Urinary bladder (tissue), 4 donors: Measurements from ENCODE around the gene NFATC1. TPM values are rescaled to one million over a fixed set of nuclear protein-coding genes. Genes with fewer than 3 reads are reported as not detected.
"Not testable (repeated sequence)": the region's sequence is repeated elsewhere in the genome, so short reads cannot be mapped to it uniquely, and the experiment has no call there.

Experiments used
- DNase-seq: peaks from one replicate; pipeline ENCODE4 v3.0.0-alpha.2; 2015; ENCODE audit errors: extremely low spot score
- H3K27ac ChIP-seq: one replicate; pipeline ENCODE4 v1.5.1; 2013; ENCODE audit warnings: low read depth, mild to moderate bottlenecking, moderate library complexity
- H3K36me3 ChIP-seq: one replicate; pipeline ENCODE4 v1.6.1; 2013; ENCODE audit warnings: mild to moderate bottlenecking, moderate library complexity; ENCODE audit not compliant: insufficient read depth
- H3K4me1 ChIP-seq: one replicate; pipeline ENCODE4 v1.6.1; 2013; ENCODE audit warnings: mild to moderate bottlenecking, moderate library complexity; ENCODE audit not compliant: insufficient read depth
- H3K4me3 ChIP-seq: one replicate; pipeline ENCODE4 v1.5.1; 2013; ENCODE audit warnings: low read depth, low read length
- WGBS: extraction: QIAGEN DNeasy Blood & Tissue Kit; methylation state at CpG from one replicate; pipeline ENCODE4 v1.1.7; 2013; 5-methylcytosine and 5-hydroxymethylcytosine counted together
- polyA plus RNA-seq: library from polyadenylated mRNA; stranded (reverse); fragments of 200-250 nt; gene quantifications from one replicate; pipeline ENCODE4 v1.2.3, GENCODE V29; 2013
- total RNA-seq: library from RNA; depleted of rRNA; stranded (reverse); fragments of >200 nt; gene quantifications from one replicate; pipeline ENCODE4 v1.2.3, GENCODE V29; 2014
- donor health status: healthy with polysubstance abuse.
- donor health status: healthy.

NFATC1 gene
- total and polyA plus RNA-seq, 2 donors, result 8.5 to 11.3 TPM

DNA sequence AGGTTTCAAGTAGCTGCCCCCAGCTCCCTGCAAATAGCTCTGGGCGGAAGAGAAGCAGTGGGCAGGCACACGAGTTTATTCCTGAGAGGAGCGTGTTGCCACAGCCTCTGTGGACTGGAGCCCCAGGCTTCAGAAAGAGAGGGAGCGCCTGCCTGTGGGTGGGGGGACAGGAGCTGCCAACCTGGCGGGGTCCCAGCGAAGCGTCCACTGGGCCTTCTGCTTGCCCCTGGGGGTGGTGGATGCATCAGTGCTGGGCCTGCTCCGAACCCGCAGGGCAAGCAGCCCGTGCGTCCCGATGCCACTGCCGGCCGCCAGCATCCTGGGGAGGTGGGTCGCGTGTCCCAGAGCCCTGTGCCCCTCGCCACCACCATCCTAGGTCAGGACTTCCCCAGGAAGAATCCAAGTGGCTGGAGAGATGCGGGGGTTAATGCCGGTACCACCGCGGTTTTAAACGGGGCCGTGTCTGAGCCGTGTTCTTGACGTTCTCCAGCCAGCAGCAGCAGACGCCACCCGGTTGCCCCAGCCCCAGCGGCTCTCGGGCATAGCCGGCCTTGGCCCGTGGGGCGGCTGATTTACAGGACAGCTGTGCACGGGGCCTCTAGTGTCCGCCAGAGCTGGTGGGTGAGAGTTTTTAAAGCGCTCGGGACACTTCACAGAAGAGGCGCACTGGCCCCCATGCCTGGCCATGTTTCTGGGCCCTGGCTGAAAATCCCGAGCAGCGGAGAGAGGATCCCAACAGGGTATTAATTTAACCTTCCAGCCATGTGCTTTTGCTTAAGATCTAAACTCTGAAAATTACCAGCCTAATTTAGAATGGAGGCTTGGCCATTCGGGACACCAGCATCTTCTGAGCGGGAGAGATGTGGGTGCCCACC, 84.7 kb downstream of the NFATC1 start:
- H3K36me3 ChIP-seq, result no peaks in the 10 kb centered on the region
- H3K27ac ChIP-seq, result no peak overlapping the region
- no peaks in the 10 kb centered on the region for H3K4me1 ChIP-seq
- no peak for DNase-seq
- no peak overlapping the region for H3K4me3 ChIP-seq
- WGBS, result 87% methylated on average over 41 of the region's 41 CpGs

DNA sequence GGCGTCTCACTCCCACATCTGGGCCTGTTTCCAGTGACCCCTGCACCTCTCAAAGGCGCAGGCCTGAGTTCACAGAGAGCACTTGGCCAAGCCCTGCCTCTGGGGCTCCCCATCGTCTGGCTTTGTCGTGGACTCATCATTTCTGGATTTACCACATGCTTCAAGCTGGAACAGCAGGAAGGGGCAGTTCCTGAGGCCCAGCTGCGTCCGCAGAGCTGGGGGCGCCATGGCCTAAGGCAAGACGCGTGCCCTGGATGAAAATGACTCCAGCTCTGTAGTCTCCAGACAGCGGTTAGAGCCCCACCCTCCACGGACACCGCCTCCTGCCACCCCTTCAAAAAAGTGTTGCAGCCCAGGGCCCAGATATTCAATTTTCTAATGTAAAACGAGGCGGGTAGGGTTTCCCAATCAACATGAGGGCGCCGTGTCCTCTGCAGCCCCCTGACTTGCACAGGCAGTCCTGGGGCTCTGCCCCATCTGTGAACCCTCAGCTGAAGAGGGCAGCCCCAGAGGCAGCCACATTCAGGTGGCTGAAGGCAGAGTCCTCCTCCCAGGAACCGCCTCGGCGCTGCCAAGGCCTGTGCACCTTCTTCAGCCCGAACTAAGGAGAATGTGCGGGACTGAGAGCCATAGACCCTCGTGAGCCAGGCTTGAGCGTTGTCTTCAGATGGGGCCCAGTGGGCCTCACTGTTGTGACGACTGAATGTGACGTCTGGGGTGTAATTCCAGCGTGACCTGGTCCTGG, 85.5 kb downstream of the NFATC1 start:
- 88% methylated on average over 26 of the region's 26 CpGs for WGBS
- Histone ChIP-seq H3K4me1 (no peaks in the 10 kb centered on the region), H3K36me3 (no peaks in the 10 kb centered on the region), H3K27ac (no peak overlapping the region), H3K4me3 (no peak overlapping the region)
- no peak for DNase-seq

DNA sequence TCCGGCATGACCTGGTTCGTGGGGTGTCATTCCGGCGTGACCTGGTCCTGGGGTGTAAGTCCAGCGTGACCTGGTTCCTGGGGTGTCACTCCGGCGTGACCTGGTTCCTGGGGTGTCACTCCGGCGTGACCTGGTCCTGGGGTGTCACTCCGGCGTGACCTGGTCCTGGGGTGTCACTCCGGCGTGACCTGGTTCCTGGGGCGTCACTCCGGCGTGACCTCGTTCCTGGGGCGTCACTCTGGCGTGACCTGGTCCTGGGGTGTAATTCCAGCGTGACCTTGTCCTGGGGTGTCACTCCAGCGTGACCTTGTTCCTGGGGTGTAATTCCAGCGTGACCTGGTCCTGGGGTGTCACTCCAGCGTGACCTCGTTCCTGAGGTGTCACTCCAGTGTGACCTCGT, 87.7 kb downstream of the NFATC1 start:
- not testable (repeated sequence) for DNase-seq, H3K36me3 ChIP-seq, H3K27ac ChIP-seq, H3K4me3 ChIP-seq, H3K4me1 ChIP-seq
- WGBS, result 91% methylated on average over 25 of the region's 25 CpGs

DNA sequence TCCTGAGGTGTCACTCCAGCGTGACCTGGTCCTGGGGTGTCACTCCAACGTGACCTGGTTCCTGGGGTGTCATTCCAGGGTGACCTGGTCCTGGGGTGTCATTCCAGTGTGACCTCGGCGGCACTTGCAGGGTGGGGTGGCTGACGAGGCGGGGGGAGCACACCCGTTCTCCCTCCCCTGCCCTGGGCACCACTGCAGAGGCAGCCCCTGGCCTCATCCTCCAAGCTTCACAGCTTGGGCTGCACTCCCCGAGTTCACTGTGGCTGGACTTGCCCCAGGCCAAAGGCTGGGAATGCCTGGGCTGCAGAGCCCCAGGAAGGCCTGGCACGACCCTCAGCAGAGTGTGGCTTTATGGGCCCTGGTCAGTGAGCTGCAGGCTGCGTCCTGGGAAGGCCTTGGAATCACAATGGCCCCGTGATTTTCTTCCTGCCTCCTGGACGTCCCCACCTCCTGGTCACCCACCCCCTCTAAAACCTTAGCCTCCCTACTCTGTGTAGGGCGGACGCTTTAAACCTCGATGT, 88.3 kb downstream of the NFATC1 start:
- no peak overlapping the region for H3K27ac ChIP-seq
- no peak overlapping the region for H3K4me3 ChIP-seq
- DNase-seq, result no peak
- WGBS, result 90% methylated on average over 15 of the region's 15 CpGs
- no peaks in the 10 kb centered on the region for H3K4me1 ChIP-seq
- H3K36me3 ChIP-seq, result no peaks in the 10 kb centered on the region

DNA sequence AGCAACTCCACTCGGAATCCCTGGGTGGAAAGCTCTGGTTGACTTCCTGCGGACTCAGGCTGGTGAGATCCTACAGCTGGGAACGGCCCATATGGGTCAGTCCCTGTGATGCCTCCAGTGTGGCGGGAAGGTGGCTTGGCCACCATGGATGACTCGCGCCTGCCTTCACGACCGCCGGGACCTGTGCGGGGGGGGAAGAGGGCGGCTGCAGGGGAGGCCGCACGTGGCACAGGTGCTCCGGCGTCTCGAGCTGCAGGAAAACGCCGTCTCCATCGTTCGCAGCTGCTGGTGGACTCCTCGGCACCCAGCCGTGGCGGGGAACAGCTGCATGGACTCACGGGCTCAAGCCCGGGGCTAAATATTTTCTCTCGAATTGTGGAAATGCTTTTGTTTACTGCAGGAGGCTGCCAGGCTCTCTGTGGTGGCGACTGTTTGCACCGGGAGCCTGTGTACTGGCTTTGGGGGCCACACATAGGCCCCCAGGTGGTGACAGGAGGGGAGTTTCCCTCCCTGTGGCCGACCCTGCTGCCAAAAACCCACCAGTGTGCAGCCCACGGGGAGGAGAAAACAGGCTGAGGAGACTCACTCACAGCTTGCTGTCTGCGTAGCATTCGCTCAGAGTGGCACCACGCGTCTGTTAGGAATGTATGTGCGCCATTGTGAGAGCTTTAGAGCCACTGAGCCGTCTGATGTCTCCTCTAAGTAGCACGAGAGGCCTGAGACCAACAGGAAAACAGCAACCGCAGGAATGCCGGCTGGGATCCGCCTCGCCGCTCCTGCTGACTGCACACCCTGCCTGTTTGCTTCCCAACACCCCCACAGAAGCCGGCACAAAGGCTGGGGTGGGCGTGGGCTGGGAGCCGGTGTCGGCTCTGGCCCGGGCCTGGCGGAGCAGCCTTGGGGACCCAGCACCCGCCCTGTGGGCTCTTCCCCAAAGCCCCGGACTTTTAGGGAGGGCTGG, 89.2 kb downstream of the NFATC1 start:
- Histone ChIP-seq H3K36me3 (no peaks in the 10 kb centered on the region), H3K27ac (no peak overlapping the region), H3K4me3 (no peak overlapping the region), H3K4me1 (no peaks in the 10 kb centered on the region)
- DNase-seq, result no peak
- 53% methylated on average over 50 of the region's 50 CpGs for WGBS

DNA sequence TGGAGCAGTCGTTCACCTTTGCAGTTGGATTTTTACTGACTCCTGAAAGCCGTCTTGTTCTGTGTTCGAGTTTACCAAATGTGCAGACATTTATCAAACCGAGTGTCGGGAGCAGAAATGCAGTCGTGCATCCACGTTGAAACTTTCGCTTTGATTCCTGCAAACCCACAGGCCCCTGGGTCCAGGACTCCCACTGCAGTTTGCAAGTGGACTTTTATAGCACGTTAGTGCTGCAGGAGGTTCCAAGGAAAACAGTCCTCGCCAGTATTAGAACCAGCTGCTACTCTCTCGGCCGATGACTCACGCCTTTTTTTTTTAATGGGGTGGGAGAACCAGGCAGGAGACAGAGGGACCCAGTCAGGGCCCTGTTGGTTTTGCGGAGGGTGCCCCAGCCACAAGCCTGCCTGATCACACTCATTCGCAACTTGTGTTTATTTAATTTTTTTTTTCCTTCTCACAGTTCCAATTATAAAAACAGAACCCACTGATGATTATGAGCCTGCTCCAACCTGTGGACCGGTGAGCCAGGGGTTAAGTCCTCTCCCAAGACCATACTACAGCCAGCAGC, 90.1 kb downstream of the NFATC1 start:
- DNase-seq, result no peak
- Histone ChIP-seq H3K4me1 (no peaks in the 10 kb centered on the region), H3K27ac (no peak overlapping the region), H3K36me3 (no peaks in the 10 kb centered on the region), H3K4me3 (no peak overlapping the region)
- 50% methylated on average over 16 of the region's 16 CpGs for WGBS

DNA sequence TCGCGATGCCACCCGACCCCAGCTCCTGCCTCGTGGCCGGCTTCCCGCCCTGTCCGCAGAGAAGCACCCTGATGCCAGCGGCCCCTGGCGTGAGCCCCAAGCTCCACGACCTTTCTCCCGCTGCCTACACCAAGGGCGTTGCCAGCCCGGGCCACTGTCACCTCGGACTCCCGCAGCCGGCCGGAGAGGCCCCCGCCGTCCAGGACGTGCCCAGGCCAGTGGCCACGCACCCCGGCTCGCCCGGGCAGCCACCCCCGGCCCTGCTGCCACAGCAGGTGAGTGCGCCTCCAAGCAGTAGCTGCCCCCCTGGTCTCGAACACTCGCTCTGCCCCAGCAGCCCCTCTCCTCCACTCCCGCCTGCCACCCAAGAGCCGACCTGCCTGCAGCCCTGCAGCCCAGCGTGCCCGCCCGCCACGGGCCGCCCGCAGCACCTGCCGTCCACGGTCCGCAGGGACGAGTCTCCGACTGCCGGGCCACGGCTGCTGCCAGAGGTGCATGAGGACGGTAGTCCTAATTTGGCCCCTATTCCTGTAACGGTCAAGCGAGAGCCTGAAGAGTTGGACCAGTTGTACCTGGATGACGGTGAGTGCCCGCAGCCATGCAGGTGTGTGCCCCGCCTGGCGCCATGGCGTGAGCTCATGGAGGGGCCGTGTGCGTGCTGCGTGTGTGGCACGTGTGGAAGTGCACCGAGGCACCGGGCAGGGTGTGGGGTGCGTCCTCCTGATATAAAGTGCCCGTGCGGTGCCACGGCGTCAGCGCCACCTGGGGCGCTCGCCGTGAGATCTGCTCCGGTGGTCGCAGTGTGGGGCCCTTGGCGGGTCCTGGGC, 90.8 kb downstream of the NFATC1 start:
- Histone ChIP-seq H3K27ac (no peak overlapping the region), H3K4me1 (no peaks in the 10 kb centered on the region), H3K4me3 (no peak overlapping the region), H3K36me3 (no peaks in the 10 kb centered on the region)
- WGBS, result 89% methylated on average over 69 of the region's 69 CpGs
- no peak for DNase-seq

DNA sequence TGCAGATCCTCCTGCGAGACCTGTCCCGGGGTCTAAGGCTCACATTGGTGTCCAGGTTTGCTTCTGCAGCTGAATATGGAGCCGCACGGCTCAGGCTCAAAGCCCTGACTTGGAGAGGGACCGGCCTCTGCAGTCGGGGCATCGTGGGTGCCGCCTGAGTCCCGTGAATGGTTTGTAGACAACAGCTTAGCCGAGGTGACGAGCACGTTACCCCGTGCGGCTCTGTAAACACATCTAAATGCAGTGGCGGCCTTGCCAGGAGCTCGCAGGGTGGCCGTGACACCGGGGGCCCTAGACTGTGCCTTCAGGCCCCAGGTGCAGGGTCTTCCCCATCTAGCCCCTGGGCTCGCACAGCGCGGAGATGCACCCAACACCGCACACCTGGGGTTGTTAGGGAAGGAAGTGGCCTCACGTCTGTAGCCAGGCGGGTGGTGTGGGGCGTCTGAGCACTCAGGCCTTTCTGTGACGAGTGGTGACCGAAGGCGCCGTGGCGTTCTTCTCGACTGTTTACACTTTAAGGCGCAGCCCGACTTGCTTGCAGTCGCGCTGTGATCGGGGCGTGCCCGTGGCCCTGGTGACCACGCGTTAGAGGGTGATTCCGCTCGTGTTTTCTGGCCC, 91.6 kb downstream of the NFATC1 start:
- no peak for DNase-seq
- 97% methylated on average over 42 of the region's 42 CpGs for WGBS
- Histone ChIP-seq H3K36me3 (no peaks in the 10 kb centered on the region), H3K4me1 (no peaks in the 10 kb centered on the region), H3K27ac (no peak overlapping the region), H3K4me3 (no peak overlapping the region)

DNA sequence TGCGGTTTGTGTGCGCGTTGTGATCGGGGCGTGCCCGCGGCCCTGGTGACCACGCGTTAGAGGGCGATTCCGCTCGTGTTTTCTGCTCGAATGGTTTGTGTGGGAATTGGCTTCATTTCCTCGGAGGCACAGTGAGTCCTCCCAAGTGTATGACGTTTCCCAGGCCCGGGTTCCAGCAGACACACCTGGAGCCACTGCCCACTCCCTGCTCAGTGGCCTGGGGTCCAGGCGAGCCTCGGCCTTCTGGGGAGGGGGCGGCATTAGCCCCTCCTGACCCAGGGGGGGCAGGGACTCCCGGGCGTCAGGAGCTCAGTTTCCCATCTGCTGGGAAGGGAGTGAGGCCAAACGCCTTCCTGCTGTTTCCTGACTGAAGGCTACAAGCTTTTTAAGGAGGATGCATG, 92.1 kb downstream of the NFATC1 start:
- Histone ChIP-seq H3K4me3 (no peak overlapping the region), H3K27ac (no peak overlapping the region), H3K4me1 (no peaks in the 10 kb centered on the region), H3K36me3 (no peaks in the 10 kb centered on the region)
- WGBS, result 83% methylated on average over 22 of the region's 22 CpGs
- DNase-seq, result no peak

DNA sequence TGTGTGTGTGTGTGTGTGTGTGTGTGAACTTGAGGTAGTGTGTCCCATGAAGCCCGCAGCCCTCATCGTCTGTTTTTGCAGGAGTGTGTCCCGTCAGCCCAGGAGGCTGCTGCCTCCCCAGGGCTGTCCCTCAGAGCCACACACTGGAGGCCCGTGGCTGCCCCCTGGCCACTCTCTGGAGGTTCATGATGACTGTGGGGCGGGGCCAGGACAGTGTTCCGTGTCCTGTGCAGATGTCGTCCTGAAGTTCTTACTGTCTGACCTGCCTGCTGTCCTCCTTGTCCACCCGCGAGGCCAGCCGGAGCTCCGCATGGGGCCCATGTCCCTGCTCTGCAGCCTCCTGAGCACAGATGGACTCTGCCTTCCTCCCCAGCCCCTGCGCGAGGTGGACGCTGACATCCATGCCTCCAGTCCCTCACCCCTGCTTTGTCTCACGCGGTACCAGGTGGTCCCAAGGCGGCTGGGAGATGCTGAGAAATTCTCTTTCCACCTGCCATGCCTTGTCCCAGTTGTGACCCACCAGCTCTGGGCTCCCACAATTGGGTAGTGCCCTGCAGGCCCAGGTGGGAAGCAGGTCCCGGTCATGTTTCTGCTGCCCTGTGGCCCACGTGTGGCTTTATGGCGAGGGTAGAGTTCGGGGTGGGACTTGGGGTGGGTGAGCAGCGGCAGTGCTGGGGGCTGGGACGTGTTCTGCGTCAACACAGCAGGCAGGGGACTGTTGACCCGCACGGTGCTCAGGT, 92.8 kb downstream of the NFATC1 start:
- no peak overlapping the region for H3K27ac ChIP-seq
- no peaks in the 10 kb centered on the region for H3K4me1 ChIP-seq
- H3K4me3 ChIP-seq, result no peak overlapping the region
- no peaks in the 10 kb centered on the region for H3K36me3 ChIP-seq
- DNase-seq, result no peak
- 90% methylated on average over 26 of the region's 26 CpGs for WGBS

DNA sequence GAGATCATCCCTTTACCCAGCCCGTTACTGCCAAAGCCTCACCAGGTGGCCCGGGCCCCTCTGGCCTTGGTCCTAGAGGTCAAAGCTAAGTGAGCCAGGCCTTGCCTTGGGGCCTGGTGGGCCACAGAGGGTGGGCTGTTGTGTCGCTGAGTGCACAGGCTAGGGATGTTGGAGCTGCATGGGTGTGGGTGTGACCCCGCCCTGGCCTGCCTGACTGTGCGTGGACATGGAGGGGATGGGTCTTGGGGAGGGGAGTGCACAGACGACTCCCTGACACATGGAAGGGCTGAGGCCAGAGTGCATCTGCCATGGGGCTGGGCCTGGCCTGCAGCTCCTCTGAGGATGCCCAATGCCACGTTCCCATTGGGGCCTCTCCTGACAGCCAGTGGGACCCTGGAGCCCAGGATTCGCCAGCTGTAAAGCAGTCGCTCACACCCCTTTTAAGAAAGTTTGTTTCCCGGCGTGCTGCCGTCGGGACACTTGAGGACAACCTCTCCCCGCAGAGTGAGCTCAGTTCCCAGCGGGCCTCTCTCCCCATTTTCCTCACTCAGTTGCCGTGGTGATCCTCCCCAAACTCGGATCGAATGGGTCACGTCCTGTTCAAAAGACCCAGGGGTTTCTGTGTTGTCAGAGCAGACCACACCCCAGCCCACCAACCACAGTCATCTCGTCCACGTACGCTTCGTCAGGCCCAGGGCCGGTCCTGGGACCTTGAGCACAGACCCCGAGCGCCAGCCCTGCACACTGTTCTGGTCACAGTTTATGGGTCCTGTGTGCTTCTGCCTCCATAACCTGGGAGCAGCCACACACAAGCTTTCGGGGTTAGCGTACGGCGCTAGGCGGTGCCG, 93.5 kb downstream of the NFATC1 start:
- no peak overlapping the region for H3K27ac ChIP-seq
- no peak overlapping the region for H3K4me3 ChIP-seq
- 94% methylated on average over 32 of the region's 32 CpGs for WGBS
- no peaks in the 10 kb centered on the region for H3K36me3 ChIP-seq
- no peak for DNase-seq
- no peaks in the 10 kb centered on the region for H3K4me1 ChIP-seq
